Stimulated activated CD8-positive, alpha-beta memory T cell treated with anti-CD3 and anti-CD28 coated beads, Interleukin-4, amount 100 ng/mL, for 24 hours (primary cell): ENCODE results near the gene TBC1D2.
"Not testable (repeated sequence)": the region's sequence is repeated elsewhere in the genome, so short reads cannot be mapped to it uniquely, and the experiment has no call there.

ENCODE experiments used
- DNase-seq: peaks from one replicate; pipeline ENCODE4 v3.0.0-alpha.2; 2020; ENCODE audit warnings: low read depth

Gene TBC1D2

GRCh38 chr9:98270284-98270683, 14.8 kb upstream of the TBC1D2 start:
- not testable (repeated sequence) for DNase-seq

GRCh38 chr9:98269652-98270051, 14.2 kb upstream of the TBC1D2 start:
- DNase-seq: not testable (repeated sequence)

GRCh38 chr9:98267556-98267955, 12.1 kb upstream of the TBC1D2 start:
- not testable (repeated sequence) for DNase-seq

DNA sequence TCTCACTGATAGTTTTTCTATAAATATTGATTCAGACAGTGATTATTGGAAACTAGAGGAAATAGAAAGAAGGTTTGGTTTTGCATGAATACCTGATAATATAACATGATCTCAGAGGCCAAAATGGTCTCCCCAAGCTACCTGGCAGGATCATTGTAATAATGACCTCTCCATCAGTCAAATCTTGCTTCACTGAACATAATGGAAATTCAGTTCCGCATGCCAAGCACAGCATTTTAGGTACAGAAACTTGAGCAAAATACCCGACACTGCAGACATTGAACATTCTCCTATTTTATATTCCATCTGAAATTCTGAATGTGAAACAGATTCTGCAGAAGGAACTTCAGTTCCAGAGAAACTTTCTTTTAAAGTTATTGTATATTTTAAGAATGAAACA, 9.1 kb upstream of the TBC1D2 start:
- DNase-seq: no peak

DNA sequence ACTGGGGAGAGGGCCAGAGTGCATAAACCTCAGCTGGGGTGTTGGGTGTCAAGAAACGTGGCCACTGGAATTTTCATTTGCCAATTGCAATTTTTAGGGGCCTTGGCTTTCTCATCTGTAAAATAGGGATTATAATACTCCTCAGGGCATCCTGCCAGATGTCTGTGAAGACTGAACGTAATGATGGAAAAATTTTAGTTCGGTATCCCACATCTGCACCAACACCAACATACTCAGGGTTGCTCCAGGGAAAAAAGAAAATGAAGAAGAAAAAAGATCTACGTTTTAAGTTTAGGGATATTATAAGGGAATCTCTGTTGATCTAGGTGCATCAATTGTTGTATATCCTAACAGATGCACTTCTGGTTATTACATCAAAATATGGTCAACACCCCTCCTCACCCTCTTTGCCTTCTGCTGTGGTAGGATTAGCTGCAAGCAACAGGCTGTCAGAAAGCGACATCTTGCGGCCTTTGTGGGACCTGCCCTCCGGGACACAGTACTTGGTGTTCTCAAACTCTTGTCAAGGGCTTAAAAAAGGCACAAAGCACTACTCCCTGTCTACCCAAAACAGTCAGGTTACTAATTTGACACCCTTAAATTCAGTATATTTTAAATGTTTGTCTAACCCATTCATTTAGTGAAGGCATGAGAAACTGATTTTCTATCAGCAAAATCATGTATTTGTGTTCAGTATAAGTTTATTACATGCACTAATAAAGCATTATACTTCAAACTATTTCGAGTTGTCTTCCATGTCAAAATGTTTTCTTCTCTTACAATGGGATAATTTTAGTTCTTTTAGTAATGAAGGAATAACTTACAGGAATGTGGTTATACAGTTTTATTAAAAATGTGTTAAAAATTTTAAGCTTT, 8.3 kb upstream of the TBC1D2 start:
- peak; percentile 68 for DNase-seq

DNA sequence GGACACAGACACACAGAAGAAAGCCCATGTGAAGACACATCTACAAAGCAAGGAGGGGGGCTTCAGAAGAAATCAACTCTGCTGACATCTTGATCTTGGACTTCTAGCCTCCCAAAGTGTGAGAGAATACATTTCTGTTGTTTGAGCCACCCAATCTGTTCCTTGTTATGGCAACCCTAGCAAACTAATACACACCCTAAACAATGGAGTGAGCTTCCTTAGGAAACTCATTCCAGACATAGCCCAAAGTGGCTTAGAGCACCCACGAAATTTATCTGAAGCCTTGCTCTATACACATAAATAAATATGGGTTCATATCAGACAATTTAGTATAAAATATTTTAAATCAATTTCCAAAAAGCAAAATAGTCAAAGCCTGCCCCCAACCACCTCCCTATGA, 7.6 kb upstream of the TBC1D2 start:
- DNase-seq: no peak

DNA sequence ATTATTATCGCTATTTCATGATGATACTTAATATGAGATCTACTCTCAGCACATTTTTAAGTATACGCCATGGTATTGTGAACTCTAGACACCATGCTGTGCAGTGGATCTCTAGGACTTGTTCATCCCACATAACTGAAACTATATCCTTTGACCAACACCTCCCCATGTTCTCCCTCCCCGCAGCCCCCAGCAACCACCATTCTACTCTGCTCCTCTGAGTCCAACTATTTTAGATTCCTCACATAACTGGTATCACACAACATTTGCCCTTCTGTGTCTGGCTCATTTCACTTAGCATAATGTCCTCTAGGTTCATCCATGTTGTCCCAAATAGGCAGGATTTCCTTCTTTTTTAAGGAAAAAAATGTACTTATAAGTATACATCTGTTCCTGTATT, 6.6 kb upstream of the TBC1D2 start:
- no peak for DNase-seq

- DNase-seq: no peak
Observed at GRCh38 chr9:98260635-98261034, 5.2 kb upstream of the TBC1D2 start.

- no peak for DNase-seq
Observed at GRCh38 chr9:98259791-98260190, 4.3 kb upstream of the TBC1D2 start.

- DNase-seq: no peak
Observed at GRCh38 chr9:98256756-98257155, 1.3 kb upstream of the TBC1D2 start.

DNA sequence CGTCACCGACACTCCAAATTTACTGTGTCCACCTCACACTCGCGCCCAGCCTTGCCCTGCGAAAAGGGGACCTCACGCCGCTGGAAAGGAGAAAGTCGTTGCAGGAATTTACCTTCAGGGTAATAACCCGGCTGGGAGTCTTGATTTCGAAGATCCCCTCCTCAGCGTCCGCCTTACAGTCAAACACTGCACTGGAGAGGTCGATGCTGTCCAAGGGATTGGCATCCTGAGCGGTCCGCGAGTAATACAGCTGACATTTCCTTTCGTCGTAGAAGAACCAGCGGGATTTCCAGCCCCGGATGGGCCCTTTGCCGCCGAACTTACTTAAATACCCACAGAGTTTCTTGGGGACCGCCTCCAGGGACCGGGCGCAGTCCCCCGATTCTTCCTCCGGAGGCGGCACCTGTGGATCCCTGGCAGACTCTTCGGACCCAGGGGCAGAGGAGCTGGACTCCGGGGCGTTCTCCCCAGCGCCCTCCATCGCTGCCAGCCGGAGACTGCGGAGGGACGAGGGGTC, 330 bp downstream of the TBC1D2 start:
- DNase-seq: peak; percentile 15

GRCh38 chr9:98254228-98255060, 1.0 kb downstream of the TBC1D2 start:
- DNase-seq: no peak

DNA sequence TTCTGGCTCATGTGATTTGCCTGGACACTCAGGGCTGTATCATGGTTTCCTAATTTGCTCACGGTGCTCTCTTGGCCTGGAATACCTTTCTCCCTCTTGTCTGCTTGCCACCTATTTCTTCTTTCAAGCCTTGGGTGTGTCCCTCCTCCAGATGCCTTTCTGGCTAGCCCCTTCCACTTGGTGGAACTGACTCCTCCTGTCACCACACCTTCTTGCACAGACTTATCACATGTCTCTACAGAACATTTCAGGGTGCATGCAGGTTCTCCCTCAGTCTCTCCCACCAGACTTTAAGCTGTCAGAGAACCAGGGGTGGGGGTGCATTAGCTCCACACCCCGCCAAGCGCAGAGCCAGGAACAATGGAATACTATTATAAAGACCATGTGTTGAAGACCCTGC, 1.9 kb downstream of the TBC1D2 start:
- DNase-seq: no peak

- DNase-seq: no peak
Observed at GRCh38 chr9:98251551-98251950, 3.9 kb downstream of the TBC1D2 start.

DNA sequence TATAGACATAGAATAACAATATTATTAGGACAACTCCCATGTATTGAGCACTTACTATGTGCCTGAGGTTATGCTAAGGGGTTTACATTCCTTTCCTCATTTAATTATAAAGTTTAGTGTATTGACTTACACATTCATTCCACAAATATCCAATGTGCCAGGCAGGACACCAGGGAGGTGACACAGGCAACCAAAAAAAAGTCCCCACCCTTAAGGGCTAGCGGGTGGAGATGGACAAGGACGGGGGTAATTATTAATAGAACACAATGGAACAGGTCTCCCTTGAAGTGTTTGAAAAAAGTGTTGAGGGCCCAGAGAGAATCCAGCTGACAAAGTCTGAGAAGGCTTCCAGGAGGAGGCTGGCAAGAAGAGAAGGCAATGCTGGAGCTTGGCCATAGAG, 5.7 kb downstream of the TBC1D2 start:
- DNase-seq: no peak

- no peak for DNase-seq
Observed at GRCh38 chr9:98248737-98249474, 6.5 kb downstream of the TBC1D2 start.

DNA sequence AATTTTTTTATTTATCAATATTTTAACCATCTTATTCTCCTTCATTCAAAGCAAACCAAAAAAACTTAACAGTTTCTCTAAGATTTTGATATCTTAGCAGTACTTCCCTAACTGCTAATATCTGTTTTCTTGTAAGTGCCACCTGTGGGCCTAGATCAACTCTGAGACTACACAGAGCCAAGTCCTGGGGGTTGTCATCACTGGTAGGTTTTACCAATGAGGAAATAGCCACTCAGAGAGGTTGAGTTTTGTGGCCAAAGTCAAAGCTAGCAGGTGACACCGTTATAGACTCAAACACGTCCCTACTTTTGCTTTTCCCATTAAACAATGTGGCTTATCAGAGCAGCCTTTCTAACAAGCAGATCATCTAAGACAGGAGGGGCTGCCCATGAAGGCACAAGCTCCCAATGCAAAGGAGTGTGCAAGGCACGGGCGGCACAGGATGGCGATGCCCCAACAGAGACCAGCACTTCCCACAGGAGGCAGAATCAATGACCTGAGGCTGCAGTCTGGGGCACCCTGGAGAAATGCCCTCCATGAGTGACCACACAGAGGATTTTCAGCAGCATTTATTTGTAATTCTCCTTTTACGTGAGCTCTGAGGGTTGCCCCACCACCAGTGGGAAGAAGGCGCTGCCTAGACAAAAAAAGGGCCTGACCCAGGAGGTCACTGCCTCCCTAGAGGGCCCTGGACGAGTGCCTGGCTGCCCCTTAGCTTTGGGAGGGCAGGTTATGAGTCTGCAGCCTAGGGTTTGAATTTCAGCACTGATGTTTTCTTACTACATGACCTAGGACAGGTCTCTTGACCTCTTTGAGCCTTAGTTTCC, 7.4 kb downstream of the TBC1D2 start:
- no peak for DNase-seq

DNA sequence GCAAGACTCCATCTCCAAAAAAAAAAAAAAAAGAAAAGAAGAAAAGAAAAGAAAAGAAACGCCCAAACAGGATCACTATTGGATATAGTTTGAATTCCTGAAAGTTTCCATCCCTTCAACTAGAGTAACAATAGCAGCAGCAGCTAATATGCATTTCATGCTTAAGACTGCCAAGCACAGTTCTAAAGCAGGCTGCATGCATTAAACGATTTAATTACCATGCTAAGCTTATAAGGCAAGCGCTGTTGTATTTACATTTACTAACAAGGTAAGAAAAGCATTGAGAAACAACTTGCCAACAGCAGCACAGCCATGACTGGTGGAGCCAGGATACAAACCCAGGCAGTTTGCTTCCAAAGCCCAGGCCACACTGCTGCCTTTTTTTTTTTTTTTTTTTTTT, 13.0 kb downstream of the TBC1D2 start:
- no peak for DNase-seq

DNA sequence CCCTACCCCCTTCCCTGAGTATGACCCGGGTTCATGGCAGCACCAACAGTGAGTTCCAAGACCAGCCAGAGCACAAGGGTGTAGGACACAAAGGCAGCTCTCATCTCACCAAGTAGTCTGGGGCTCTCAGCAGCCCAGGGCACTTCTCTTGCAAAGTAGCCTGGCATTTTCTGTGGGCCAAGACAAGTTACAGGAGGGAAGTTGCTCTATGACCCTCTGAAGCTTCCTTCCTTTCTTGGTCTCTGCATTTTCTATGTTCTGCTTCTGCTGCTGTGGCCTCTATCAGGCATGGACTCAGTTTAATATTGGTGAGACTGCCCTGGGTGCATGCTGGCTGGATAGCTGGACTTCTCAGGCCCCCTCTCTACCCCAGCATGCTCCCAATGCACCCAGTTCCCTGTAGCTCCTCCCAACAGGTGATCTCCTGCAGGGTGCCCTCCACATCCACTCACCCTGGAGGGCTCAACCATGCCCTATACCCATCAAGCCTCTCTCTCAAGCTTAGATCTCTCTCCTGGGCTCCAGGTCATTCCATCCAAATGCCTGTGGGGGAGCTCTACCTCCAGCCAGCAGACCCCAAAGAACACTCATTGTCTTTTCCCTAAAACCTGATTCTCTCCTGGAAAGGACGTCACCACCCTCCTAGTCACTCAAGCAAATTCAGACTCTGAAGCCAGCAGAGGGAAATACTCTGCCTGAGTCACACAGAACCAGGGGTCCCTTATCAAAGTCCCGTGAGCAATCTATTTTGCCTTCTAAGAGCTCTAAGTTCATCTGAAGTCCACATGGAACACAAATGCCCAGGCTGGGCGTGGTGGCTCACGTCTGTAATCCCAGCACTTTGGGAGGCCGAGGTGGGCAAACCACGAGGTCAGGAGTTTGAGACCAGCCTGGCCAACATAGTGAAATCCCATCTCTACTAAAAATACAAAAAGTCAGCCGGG, 13.8 kb downstream of the TBC1D2 start:
- no peak for DNase-seq

GRCh38 chr9:98240475-98240874, 15.0 kb downstream of the TBC1D2 start:
- DNase-seq: no peak
